Progenitor cell of endocrine pancreas (in vitro differentiated cells): Measurements from ENCODE around the gene GDE1. TPM values are rescaled to one million over a fixed set of nuclear protein-coding genes. Genes with fewer than 3 reads are reported as not detected.

Experiments
- DNase-seq: peaks from one replicate; pipeline ENCODE4 v3.0.0; 2021; ENCODE audit warnings: low spot score; ENCODE audit not compliant: unreplicated experiment
- H3K27ac Mint-ChIP-seq: 2 replicates; pipeline ENCODE4 v1.8.0; 2021; ENCODE audit warnings: mild to moderate bottlenecking, moderate library complexity, mixed read lengths
- H3K27me3 Mint-ChIP-seq: 2 replicates; pipeline ENCODE4 v1.8.0; 2021; ENCODE audit warnings: mixed read lengths
- H3K36me3 Mint-ChIP-seq: 2 replicates; pipeline ENCODE4 v1.8.0; 2022; ENCODE audit warnings: mixed read lengths; ENCODE audit not compliant: insufficient read depth
- H3K4me1 Mint-ChIP-seq: 2 replicates; pipeline ENCODE4 v1.8.0; 2021; ENCODE audit warnings: low read depth, mixed read lengths
- H3K4me3 Mint-ChIP-seq: 2 replicates; pipeline ENCODE4 v1.8.0; 2021; ENCODE audit warnings: low read depth, mild to moderate bottlenecking, moderate library complexity, mixed read lengths
- H3K9me3 Mint-ChIP-seq: 2 replicates; pipeline ENCODE4 v1.8.0; 2021; ENCODE audit warnings: low read depth, mixed read lengths
- CTCF ChIP-seq: fragments of 200-600 bp; sonication (generic); IDR thresholded peaks from one replicate; pipeline ENCODE4 v1.5.0; 2021; ENCODE audit warnings: antibody characterized with exemption, mild to moderate bottlenecking; ENCODE audit not compliant: unreplicated experiment
- long read RNA-seq: library from polyadenylated mRNA; unstranded; transcript quantifications from one replicate; pipeline ENCODE4 v2.0.0, GENCODE V29; 2020
- total RNA-seq: library from RNA; stranded (reverse); gene quantifications from 2 replicates; pipeline ENCODE4 v1.2.1, GENCODE V29; 2021

GDE1 gene
- total RNA-seq: 110 and 116 TPM in 2 replicates
- long read RNA-seq, transcript GDE1-201 (6 exons, 2,958 nt): major isoform, 820 of 975 reads
- long read RNA-seq, transcript GDE1-203 (6 exons, 2,238 nt): minor isoform, 122 of 975 reads
- long read RNA-seq, partial matches to known transcripts: 10 of 975 reads
- long read RNA-seq, other reads (novel, unspliced or antisense): 21 of 975 reads

GRCh38 chr16:19521471-19522396 is at the start of gene GDE1:
TSS of gene GDE1 (minus strand) at chr16:19522098. CDS start at chr16:19521964, 134 bp downstream.
- peak; percentile 42 for TF ChIP-seq CTCF
- Mint-ChIP-seq H3K27ac (peak within 1 kb of the TSS; percentile 94), H3K27me3 (no peaks in the 10 kb centered on the region), H3K4me1 (peaks cover 47% of the 10 kb centered on the region), H3K9me3 (no peaks in the 10 kb centered on the region), H3K36me3 (peaks cover 7% of the 10 kb centered on the region), H3K4me3 (peak within 1 kb of the TSS; percentile 83)
- peak; percentile 93 for DNase-seq

- Mint-ChIP-seq H3K27me3 (no peaks in the 10 kb centered on the region), H3K27ac (no peak overlapping the region), H3K4me1 (no peaks in the 10 kb centered on the region), H3K4me3 (no peak overlapping the region), H3K9me3 (peaks cover 5% of the 10 kb centered on the region), H3K36me3 (peaks cover 15% of the 10 kb centered on the region)
- TF ChIP-seq CTCF: no peak
- DNase-seq: no peak
Measured at GRCh38 chr16:19567560-19567959, 45.7 kb upstream of the GDE1 start.

GRCh38 chr16:19566362-19566761 is 44.5 kb upstream of the GDE1 start:
- Mint-ChIP-seq H3K27me3 (no peaks in the 10 kb centered on the region), H3K4me3 (no peak overlapping the region), H3K36me3 (peaks cover 19% of the 10 kb centered on the region), H3K27ac (no peak overlapping the region), H3K4me1 (no peaks in the 10 kb centered on the region), H3K9me3 (peaks cover 5% of the 10 kb centered on the region)
- TF ChIP-seq CTCF: no peak
- no peak for DNase-seq

- Mint-ChIP-seq H3K27me3 (no peaks in the 10 kb centered on the region), H3K27ac (no peak overlapping the region), H3K36me3 (peaks cover 15% of the 10 kb centered on the region), H3K4me1 (no peaks in the 10 kb centered on the region), H3K4me3 (no peak overlapping the region), H3K9me3 (peaks cover 5% of the 10 kb centered on the region)
- TF ChIP-seq CTCF: no peak
- no peak for DNase-seq
Measured at GRCh38 chr16:19563377-19563776, 41.5 kb upstream of the GDE1 start.

- Mint-ChIP-seq H3K27me3 (no peaks in the 10 kb centered on the region), H3K4me1 (peaks cover 4% of the 10 kb centered on the region), H3K9me3 (peaks cover 5% of the 10 kb centered on the region), H3K27ac (no peak overlapping the region), H3K4me3 (no peak overlapping the region), H3K36me3 (peaks cover 9% of the 10 kb centered on the region)
- TF ChIP-seq CTCF: no peak
- DNase-seq: no peak
Measured at GRCh38 chr16:19560078-19560477, 38.2 kb upstream of the GDE1 start.
